Mammary epithelial cell (primary cell): ENCODE results near the gene UGT1A4.

Source experiments
- CTCF ChIP-seq, 2 donors: IDR thresholded peaks in 1 of 2; conservative IDR thresholded peaks in 1 of 2; 2 replicates each; pipeline ENCODE4 v1.5.1; 2011 to 2012; ENCODE audit warnings: inconsistent platforms in 2 of 2, low read length in 2 of 2, mild to moderate bottlenecking in 2 of 2, control low read depth in 1 of 2, low read depth in 1 of 2; ENCODE audit not compliant: insufficient read depth in 1 of 2; ENCODE audit errors: extremely low read depth in 1 of 2
- EZH2 ChIP-seq: IDR thresholded peaks from 2 replicates; pipeline ENCODE4 v1.6.1; 2012; ENCODE audit warnings: low read length, inconsistent platforms, borderline replicate concordance

- TF ChIP-seq CTCF (conservative IDR thresholded peaks at IDR 0.05 in 1 of 2, IDR thresholded peaks at IDR 0.05 in 1 of 2; ENCODE audit: extremely low read depth in 1 of 2, insufficient read depth in 1 of 2, low read depth in 1 of 2, low read length in 2 of 2), result no peak
- TF ChIP-seq EZH2, result no peak
These were observed 22.3 kb downstream of the UGT1A4 start for GRCh38 chr2:233740870-233741269.
